CD1c-positive myeloid dendritic cell (primary cell): Measurements from ENCODE around the gene PHKA2.
"Not testable (repeated sequence)": the region's sequence is repeated elsewhere in the genome, so short reads cannot be mapped to it uniquely, and the experiment has no call there.

ENCODE experiments used
- DNase-seq: peaks from one replicate; pipeline ENCODE4 v3.0.0-alpha.2; 2016; ENCODE audit errors: extremely low spot score

Gene PHKA2

GRCh38 chrX:18856645-18856997 is 127.3 kb downstream of the PHKA2 start:
- DNase-seq = no peak

GRCh38 chrX:18855919-18856644 is 127.8 kb downstream of the PHKA2 start:
- no peak for DNase-seq

DNA sequence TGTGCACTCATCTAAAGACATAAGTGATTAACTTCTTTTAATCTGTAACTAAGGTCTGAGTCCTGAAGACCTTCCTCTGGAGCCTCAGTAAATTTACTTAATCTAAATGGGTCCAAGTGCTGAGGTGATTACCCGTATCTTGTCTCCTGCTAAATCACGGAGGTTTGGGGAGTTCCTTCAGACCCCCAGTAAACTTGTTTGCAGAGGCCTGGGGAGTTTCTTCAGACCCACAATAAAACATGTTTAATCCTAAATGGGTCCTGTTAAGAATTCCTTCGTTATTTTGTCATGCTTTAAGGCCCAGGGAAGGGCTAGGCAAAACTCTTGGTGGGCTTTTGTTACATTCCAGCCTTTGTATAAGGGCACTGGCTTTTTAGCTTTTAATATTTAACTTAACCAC is 136.0 kb downstream of the PHKA2 start:
- not testable (repeated sequence) for DNase-seq
